Osteocyte (in vitro differentiated cells): ENCODE results near the gene CHDH. TPM values are rescaled to one million over a fixed set of nuclear protein-coding genes. Genes with fewer than 3 reads are reported as not detected.

Experiments
- DNase-seq: peaks from one replicate; pipeline ENCODE4 v3.0.0; 2021; ENCODE audit warnings: mixed read lengths; ENCODE audit not compliant: unreplicated experiment; ENCODE audit errors: extremely low spot score
- H3K27ac Mint-ChIP-seq: one replicate; pipeline ENCODE4 v1.8.0; 2021; ENCODE audit warnings: mild to moderate bottlenecking, mixed read lengths; ENCODE audit not compliant: unreplicated experiment
- H3K27me3 Mint-ChIP-seq: one replicate; pipeline ENCODE4 v1.8.0; 2021; ENCODE audit warnings: mixed read lengths; ENCODE audit not compliant: unreplicated experiment
- H3K36me3 Mint-ChIP-seq: one replicate; pipeline ENCODE4 v1.8.0; 2021; ENCODE audit warnings: mixed read lengths; ENCODE audit not compliant: unreplicated experiment
- H3K4me1 Mint-ChIP-seq: one replicate; pipeline ENCODE4 v1.8.0; 2021; ENCODE audit warnings: mixed read lengths; ENCODE audit not compliant: unreplicated experiment
- H3K4me3 Mint-ChIP-seq: one replicate; pipeline ENCODE4 v1.8.0; 2021; ENCODE audit warnings: mild to moderate bottlenecking, moderate library complexity, mixed read lengths; ENCODE audit not compliant: unreplicated experiment
- H3K9me3 Mint-ChIP-seq: one replicate; pipeline ENCODE4 v1.8.0; 2021; ENCODE audit warnings: mixed read lengths; ENCODE audit not compliant: unreplicated experiment
- CTCF ChIP-seq: fragments of 200-600 bp; sonication (generic); IDR thresholded peaks from 2 replicates; pipeline ENCODE4 v1.5.0; 2021; ENCODE audit warnings: antibody characterized with exemption, mild to moderate bottlenecking, moderate library complexity
- total RNA-seq: library from RNA; stranded (reverse); gene quantifications from 2 replicates; pipeline ENCODE4 v1.2.1, GENCODE V29; 2021

Gene CHDH
- total RNA-seq, 1 donor from 2014 or later, result 0.86 TPM

GRCh38 chr3:53780171-53780570 lies 66.0 kb downstream of the CHDH start:
- TF ChIP-seq CTCF, result no peak
- peaks cover 6% of the 10 kb centered on the region for H3K4me1 Mint-ChIP-seq
- no peak overlapping the region for H3K4me3 Mint-ChIP-seq
- H3K9me3 Mint-ChIP-seq, result no peaks in the 10 kb centered on the region
- no peak overlapping the region for H3K27ac Mint-ChIP-seq
- no peaks in the 10 kb centered on the region for H3K36me3 Mint-ChIP-seq
- H3K27me3 Mint-ChIP-seq, result peaks cover 18% of the 10 kb centered on the region
- DNase-seq, result no peak

DNA sequence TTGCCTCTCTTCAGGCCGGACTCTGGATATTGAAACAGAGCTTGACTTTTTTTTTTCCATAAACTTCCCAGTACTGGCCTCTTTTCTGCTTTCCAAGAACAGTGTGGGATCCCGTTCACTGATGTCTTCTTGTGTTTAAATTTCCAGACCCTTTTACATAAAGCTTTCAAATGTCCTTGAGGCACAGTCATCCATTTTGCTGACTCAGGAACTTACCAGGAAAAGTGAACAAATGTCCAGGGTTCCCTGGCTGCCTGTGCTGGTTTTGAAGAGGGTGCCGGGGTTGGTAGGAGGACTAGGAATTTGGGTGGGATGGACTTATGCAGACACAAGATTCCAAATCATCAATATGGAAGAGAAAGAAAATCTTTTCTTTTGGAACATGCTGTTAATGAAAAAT lies 68.1 kb downstream of the CHDH start:
- H3K9me3 Mint-ChIP-seq, result no peaks in the 10 kb centered on the region
- no peak overlapping the region for H3K27ac Mint-ChIP-seq
- peaks cover 8% of the 10 kb centered on the region for H3K27me3 Mint-ChIP-seq
- TF ChIP-seq CTCF, result no peak
- no peak for DNase-seq
- no peak overlapping the region for H3K4me3 Mint-ChIP-seq
- H3K4me1 Mint-ChIP-seq, result peaks cover 18% of the 10 kb centered on the region
- no peaks in the 10 kb centered on the region for H3K36me3 Mint-ChIP-seq

DNA sequence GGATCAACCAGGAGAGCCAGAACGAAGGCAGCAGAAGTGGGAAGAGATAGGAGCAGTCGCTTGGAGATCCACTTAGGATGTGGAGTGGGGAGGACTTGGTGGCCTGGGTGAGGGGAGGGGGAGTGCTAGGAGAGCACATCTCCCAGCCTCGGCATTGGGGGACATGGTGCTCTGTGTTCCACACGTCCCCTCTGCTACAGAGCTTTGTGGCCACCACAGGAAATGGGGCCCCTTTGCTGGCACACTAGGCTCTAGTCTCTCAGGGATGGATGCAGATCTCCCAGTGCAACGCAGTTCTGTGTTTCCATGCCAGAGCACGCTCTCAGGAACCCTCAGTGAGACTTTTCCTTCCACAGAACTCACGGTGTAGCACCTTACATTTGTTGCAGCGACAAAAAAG lies 68.8 kb downstream of the CHDH start:
- DNase-seq, result no peak
- Mint-ChIP-seq H3K27me3 (peaks cover 5% of the 10 kb centered on the region), H3K36me3 (no peaks in the 10 kb centered on the region), H3K27ac (no peak overlapping the region), H3K4me3 (no peak overlapping the region), H3K9me3 (no peaks in the 10 kb centered on the region), H3K4me1 (peaks cover 25% of the 10 kb centered on the region)
- no peak for TF ChIP-seq CTCF

DNA sequence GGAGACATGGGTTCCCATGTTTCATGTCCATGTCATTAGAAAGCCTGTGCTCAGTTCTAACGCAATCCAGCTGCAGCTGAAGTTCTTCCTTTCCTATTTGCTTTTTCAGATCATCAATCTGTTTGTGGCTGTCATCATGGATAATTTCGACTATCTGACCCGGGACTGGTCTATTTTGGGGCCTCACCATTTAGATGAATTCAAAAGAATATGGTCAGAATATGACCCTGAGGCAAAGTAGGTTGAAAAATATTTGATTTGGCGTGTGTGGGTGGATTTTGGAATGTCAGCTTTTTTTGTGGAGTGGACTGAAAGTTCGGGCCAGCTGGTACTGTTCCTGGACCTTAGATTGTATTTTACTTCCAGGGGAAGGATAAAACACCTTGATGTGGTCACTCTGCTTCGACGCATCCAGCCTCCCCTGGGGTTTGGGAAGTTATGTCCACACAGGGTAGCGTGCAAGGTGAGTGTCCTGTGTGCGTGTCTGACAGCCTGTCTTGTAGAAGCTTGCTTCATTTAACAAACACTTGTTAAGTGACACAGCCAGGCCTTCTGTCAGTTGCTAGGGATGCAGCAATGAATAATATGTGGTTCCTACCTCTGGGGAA lies 69.6 kb downstream of the CHDH start:
- Mint-ChIP-seq H3K4me3 (no peak overlapping the region), H3K4me1 (peaks cover 28% of the 10 kb centered on the region), H3K27ac (no peak overlapping the region), H3K36me3 (no peaks in the 10 kb centered on the region), H3K27me3 (peaks cover 5% of the 10 kb centered on the region), H3K9me3 (no peaks in the 10 kb centered on the region)
- DNase-seq, result no peak
- no peak for TF ChIP-seq CTCF

GRCh38 chr3:53775834-53776251 lies 70.4 kb downstream of the CHDH start:
- H3K4me1 Mint-ChIP-seq, result peaks cover 28% of the 10 kb centered on the region
- H3K9me3 Mint-ChIP-seq, result no peaks in the 10 kb centered on the region
- no peaks in the 10 kb centered on the region for H3K27me3 Mint-ChIP-seq
- no peaks in the 10 kb centered on the region for H3K36me3 Mint-ChIP-seq
- no peak for TF ChIP-seq CTCF
- H3K27ac Mint-ChIP-seq, result no peak overlapping the region
- no peak overlapping the region for H3K4me3 Mint-ChIP-seq
- DNase-seq, result no peak
